HG03175 (cell line): ENCODE results near the gene TUBB.

ENCODE experiments used
- ATAC-seq: cut with Tn5 transposase; IDR thresholded peaks from one replicate; pipeline ENCODE4 v1.9.1; 2021; ENCODE audit warnings: mild to moderate bottlenecking, moderate library complexity; ENCODE audit not compliant: unreplicated experiment

The TUBB gene

GRCh38 chr6:30719791-30720737 lies at the start of gene TUBB:
Gene TUBB (plus strand): TSS chr6:30720352. CDS start chr6:30720507, 155 bp downstream.
- ATAC-seq: peak; percentile 41

DNA sequence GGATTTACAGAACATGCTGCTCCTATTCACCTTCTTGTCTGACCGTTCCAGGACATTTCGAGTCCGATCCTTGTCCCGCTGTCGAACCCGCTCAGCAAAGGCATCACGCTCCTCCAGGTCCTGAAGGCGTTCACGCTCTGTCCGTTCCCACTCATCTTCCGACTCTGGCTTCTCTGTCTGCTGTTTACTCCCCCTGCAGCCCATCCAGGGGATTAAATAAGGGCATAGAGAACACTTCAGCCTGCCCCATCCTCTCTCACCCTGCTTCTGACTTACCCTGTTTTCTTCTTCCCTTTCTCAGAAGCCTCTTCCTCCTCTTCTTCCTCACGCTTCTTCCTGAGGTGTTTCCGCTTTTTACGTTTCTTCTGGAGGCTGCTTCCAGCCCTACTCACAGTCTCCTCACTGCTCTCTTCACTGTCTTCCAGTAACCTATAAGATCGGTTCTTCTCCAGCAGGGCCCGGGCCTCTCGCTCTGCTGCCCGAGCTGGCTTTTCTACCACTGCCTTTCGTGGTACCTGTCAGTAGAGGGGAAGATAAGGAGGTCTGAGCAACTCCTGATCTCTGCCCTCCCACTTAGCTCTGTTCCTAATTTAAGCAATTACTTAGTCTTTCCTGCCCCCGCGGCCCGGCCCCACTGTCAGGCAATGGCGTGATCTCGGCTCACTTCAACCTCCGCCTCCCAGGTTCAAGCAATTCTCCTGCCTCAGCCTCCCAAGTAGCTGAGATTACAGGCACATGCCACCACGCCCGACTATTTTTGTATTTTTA lies 49.2 kb upstream of the TUBB start:
- no peak for ATAC-seq

- ATAC-seq: peak; percentile 80
Measured at GRCh38 chr6:30672445-30673253, 47.5 kb upstream of the TUBB start, which contains the start of gene DHX16. Gene DHX16 (minus strand): TSS chr6:30673006. CDS start chr6:30672841, 165 bp downstream.

GRCh38 chr6:30676660-30677285 lies 43.4 kb upstream of the TUBB start:
- no peak for ATAC-seq

GRCh38 chr6:30678964-30679726 lies 41.0 kb upstream of the TUBB start:
- ATAC-seq: no peak

GRCh38 chr6:30679765-30680535 lies 40.2 kb upstream of the TUBB start:
- ATAC-seq: no peak

- ATAC-seq: no peak
Measured at GRCh38 chr6:30681766-30682142, 38.4 kb upstream of the TUBB start.

DNA sequence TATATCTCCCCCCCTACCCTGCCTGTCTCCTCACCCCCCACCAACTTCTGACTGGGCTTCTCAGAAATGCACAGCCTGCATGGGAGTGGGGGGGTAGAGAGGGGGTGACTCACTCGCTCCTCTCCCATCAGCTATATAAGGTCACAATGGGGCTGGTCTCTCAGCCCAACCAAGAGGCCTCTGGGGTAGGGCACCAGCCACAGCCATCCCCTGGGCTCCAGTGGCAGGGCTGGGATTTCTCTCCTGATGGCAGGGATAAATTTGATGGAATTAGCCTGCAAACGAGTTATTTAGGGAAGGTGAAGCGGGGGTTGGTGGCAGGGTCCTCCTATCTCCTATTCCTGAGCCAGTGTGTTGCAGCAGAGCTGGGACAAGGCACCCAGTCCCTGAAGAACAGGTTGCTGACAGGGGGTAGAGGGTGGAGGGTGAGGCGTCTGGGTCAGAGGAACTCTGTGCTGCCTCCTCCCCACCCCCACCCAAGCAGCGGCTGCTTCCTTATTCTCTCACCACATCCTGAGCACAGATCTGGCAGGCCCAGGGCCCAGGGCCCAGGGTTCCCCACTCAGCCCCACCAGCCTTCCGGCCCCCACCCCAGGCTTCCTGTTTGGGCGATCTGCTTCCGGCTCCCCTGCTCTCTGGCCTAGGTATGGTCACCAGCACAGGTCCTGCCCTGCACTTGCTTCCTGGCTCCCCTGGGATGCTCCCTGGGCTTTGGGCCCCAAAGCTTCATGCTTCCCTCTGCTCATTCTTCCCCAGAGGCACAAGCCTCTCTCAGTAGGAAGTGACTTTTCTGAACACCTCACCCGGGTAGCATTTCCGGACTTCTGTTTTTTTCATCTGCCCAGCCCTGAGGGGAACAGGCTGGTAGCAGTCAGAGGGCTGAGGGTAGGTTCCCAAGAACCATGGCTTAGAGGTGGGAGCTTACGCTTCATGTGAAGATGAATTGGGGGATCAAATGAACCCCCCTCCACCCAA lies 37.7 kb upstream of the TUBB start:
- peak; percentile 44 for ATAC-seq

DNA sequence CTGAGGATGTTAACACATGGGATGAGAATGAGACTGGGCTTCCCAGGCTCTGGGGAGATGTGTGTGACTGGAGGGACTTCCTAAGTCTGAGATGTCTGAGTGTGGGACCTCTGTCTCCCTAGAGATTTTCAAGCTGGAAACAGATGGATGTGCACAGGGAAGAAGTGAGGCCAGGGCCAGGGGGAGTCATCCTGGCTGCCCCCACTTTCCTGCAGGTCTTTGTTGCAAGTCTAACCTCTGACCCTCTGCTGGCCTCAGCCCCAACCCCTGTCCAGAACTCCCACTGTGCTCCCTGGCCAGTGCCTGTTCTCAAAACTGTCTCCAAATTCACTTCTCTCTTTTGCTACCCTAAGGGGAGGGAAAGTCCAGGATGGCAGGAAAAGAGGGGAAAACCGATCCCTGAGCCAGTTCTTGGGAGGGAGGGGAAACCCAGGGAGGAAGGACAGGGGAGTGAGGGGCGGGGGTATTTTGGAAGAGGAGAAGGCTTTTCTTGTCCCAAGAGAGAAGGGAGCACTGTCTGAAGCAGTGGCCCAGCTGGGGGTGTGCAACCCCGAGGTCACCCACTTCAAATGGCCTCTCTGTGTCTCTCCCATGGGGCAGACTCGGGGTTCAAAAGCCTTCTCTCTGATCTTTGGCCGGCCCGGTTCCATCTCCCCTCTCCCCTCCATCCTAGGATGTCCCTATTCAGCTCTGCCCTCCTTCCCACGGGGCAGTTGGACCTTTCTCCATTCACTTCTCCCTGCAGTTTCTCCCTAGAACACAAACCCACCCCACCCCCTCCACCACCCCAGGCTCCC lies 36.8 kb upstream of the TUBB start:
- ATAC-seq: no peak

- no peak for ATAC-seq
Measured at GRCh38 chr6:30683980-30684338, 36.2 kb upstream of the TUBB start.

- ATAC-seq: no peak
Measured at GRCh38 chr6:30684386-30685156, 35.6 kb upstream of the TUBB start.

DNA sequence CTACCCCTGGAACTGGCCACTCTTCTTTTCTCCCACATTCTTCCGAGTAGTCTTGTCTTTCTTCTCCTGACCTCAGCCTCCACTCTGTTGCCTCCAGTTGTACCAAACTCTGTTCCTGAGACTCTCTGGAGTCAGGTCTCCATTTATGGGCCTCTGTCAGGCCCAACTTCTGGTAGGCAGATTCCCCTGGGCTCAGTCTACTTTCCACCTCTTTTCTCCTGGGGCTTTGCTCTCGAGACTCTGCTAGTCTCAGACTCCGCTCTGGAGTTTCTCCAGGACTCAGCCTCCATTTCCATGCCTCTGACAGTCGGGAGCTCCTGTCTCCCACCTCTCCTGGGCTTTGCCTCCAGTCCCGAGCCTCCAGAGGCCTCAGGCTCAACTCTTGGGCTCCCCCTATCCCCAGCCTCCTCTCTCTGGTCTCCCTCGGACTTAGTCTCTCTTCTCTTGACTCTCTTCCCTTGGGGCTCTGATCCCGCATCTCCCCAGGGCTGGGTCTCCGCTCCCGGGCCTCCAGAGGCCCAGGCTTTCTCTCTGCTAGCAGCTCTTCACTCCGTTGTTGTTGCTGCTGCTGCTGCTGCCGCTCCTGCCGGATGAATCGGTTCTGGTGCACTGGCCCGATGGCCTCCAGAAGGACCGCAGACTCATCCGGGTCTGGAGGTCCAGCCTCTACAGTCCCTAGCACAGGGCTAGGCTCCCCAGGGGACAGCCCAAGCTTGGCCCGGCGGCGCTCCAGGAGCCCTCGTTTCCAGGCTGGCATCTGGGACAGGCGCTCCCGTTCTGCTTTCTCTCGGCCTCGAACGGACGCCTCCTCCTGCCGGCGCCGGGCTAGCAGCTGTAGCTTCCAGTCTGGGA lies 34.8 kb upstream of the TUBB start:
- no peak for ATAC-seq

- ATAC-seq: no peak
Measured at GRCh38 chr6:30686009-30686907, 33.9 kb upstream of the TUBB start, which contains the start of gene PPP1R18. Gene PPP1R18 (minus strand): TSS chr6:30686645. CDS start chr6:30686018, 627 bp downstream.

GRCh38 chr6:30686908-30687658 lies 33.1 kb upstream of the TUBB start:
- peak; percentile 51 for ATAC-seq
